AG04449 (cell line): ENCODE data around the gene CD44.

ENCODE experiments used
- CTCF ChIA-PET: fragments of 350-600 bp; formaldehyde crosslinking; extraction: SDS; loops from one replicate; lab custom pipeline; 2021; ENCODE audit warnings: antibody characterized with exemption; lab: Yijun Ruan, JAX
- POLR2A ChIA-PET: fragments of 400-600, 350-600 bp; formaldehyde crosslinking; extraction: SDS; loops from one replicate; lab custom pipeline; 2020; ENCODE audit warnings: antibody characterized with exemption, inconsistent platforms; lab: Yijun Ruan, JAX
- DNase-seq: peaks from one replicate; pipeline ENCODE4 v3.0.0-alpha.2; 2010; ENCODE audit warnings: low read depth, low spot score
- H3K4me3 ChIP-seq: 2 replicates; pipeline ENCODE4 v1.5.1; 2011; ENCODE audit warnings: low read depth, mild to moderate bottlenecking, control low read depth, low read length
- CTCF ChIP-seq: IDR thresholded peaks from one replicate; pipeline ENCODE4 v1.5.1; 2011; ENCODE audit warnings: mild to moderate bottlenecking, moderate library complexity, low read length, control low read depth, inconsistent platforms; ENCODE audit not compliant: insufficient read depth; ENCODE audit errors: missing control alignments

Gene CD44

DNA sequence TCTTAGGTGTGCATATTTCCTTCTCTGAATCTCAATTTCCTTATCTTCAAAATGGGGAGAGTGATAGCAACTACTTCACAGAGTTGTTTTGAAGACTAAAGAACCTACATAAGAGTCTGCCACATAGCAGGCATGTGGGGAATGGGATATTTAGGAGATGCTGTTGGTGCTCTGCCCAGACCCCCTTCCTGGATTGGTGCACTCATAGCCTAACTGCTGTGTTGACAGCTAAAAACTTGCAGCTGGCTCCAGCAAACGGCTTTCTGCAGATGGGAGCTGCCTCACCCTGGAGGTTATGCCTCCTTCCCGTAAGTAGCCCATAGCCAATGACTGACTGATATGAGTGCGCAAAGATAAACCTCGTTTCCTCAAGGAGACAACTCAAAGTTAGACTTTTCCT, 106.1 kb downstream of the CD44 start:
- TF ChIP-seq CTCF: no peak
- no peak for DNase-seq
- POLR2A ChIA-PET: no interaction called here
- CTCF ChIA-PET: no interaction called here
- no peak overlapping the region for H3K4me3 ChIP-seq

- no peak overlapping the region for H3K4me3 ChIP-seq
- CTCF ChIA-PET: interaction anchor here (2.0 to 2.6 kb wide), 2 partner anchors 8 to 78 kb away, joined by 5 to 11 read pairs; no protein-coding TSS in a partner anchor
- no peak for TF ChIP-seq CTCF
- no peak for DNase-seq
- POLR2A ChIA-PET: no interaction called here
These were observed 106.8 kb downstream of the CD44 start for GRCh38 chr11:35245786-35246185.

DNA sequence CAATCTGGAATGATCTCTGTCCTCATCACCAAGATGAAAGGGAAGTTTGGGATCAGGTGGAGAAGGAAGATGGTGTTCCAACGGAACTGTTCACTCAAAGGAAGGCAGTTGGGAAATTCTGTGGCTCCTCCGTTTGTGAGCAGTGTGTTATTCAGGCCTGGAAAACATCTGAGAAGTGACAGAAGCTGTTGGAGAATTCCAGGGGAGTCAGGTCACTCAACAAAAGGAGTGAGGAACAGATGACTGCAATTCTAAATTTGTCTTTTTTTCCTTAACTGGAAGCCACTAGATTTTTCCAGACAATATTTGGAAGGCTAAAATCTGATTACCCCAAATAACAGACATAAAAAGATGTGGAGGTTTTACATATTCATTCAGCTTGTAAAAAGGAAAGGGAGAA, 107.8 kb downstream of the CD44 start:
- H3K4me3 ChIP-seq: no peak overlapping the region
- ChIA-PET POLR2A (interaction anchor here (0.7 kb wide), 1 partner anchor 21 kb away, joined by 3 read pairs; no protein-coding TSS in a partner anchor), CTCF (interaction anchor here (1.1 to 2.6 kb wide), 3 partner anchors 9 to 79 kb away, joined by 3 to 11 read pairs (median 5); no protein-coding TSS in a partner anchor)
- no peak for DNase-seq
- TF ChIP-seq CTCF: no peak

DNA sequence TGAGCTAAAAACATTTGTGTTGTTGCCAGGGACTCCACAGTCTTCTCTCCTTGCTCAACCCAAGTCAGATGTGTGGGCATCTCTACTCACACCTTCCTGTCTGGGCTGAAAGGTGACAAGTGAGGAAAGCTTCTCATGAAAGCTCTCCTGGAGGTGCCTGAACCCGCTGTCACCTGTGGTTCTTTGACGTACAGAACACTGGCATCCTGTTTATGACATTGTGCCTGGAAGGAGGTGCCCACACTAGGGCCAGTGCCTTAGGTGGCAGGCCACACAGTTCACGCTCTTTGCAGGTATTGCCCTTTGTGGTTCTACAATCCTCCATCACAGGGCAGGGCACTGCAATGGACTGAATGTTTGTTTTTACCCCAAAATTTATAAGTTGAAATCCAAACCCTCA, 108.5 kb downstream of the CD44 start:
- no peak for DNase-seq
- POLR2A ChIA-PET: interaction anchor here (0.7 kb wide), 1 partner anchor 20 kb away, joined by 3 read pairs; no protein-coding TSS in a partner anchor
- CTCF ChIA-PET: interaction anchor here (1.1 to 2.6 kb wide), 3 partner anchors 10 to 80 kb away, joined by 3 to 11 read pairs (median 5); no protein-coding TSS in a partner anchor
- no peak overlapping the region for H3K4me3 ChIP-seq
- no peak for TF ChIP-seq CTCF

GRCh38 chr11:35247863-35248262, 108.9 kb downstream of the CD44 start:
- ChIA-PET CTCF (interaction anchor here (1.1 to 2.6 kb wide), 3 partner anchors 10 to 80 kb away, joined by 3 to 11 read pairs (median 5); no protein-coding TSS in a partner anchor), POLR2A (no interaction called here)
- no peak for TF ChIP-seq CTCF

GRCh38 chr11:35248558-35249323, 109.8 kb downstream of the CD44 start:
- TF ChIP-seq CTCF: no peak
- no peak for DNase-seq
- ChIA-PET CTCF (no interaction called here), POLR2A (no interaction called here)
- no peak overlapping the region for H3K4me3 ChIP-seq

More at GRCh38 chr11:35247863-35248262, 108.9 kb downstream of the CD44 start:
- no peak overlapping the region for H3K4me3 ChIP-seq
- no peak for DNase-seq
